ENCODE results near the gene GRID2.

GRCh38 chr4:93359586-93359985 is 1055.8 kb downstream of the GRID2 start:
- no peak for TF ChIP-seq POLR2A (IDR thresholded peaks at IDR 0.05)
- TF ChIP-seq CTCF (IDR thresholded peaks at IDR 0.05), result no peak

Measured in thyroid gland (tissue), 4 donors.